Astrocyte (in vitro differentiated cells and primary cell): ENCODE data around the gene ZNF662. TPM values are rescaled to one million over a fixed set of nuclear protein-coding genes. Genes with fewer than 3 reads are reported as not detected.
"Not testable (repeated sequence)": the region's sequence is repeated elsewhere in the genome, so short reads cannot be mapped to it uniquely, and the experiment has no call there.

Experiments used
- DNase-seq: peaks from one replicate; pipeline ENCODE4 v3.0.0-alpha.2; 2010; ENCODE audit warnings: low read depth
- FAIRE-seq: peaks from 2 replicates; lab custom pipeline; 2011; peaks lifted over from hg19 to GRCh38; lab: Jason Lieb, UNC
- H2AFZ ChIP-seq: 2 replicates; pipeline ENCODE4 v1.6.0; 2012; ENCODE audit warnings: low read depth, low read length, inconsistent platforms
- H3K27ac ChIP-seq: 2 replicates; pipeline ENCODE4 v1.5.1; 2011; ENCODE audit warnings: low read depth, low read length, inconsistent platforms
- H3K27me3 ChIP-seq: 2 replicates; pipeline ENCODE4 v1.6.0; 2011; ENCODE audit warnings: low read length, inconsistent platforms; ENCODE audit not compliant: insufficient read depth
- H3K36me3 ChIP-seq: 2 replicates; pipeline ENCODE4 v1.5.1; 2011; ENCODE audit warnings: low read length, inconsistent platforms; ENCODE audit not compliant: insufficient read depth
- H3K4me1 ChIP-seq: 2 replicates; pipeline ENCODE4 v1.5.1; 2011; ENCODE audit warnings: low read length, inconsistent platforms; ENCODE audit not compliant: insufficient read depth
- H3K4me2 ChIP-seq: 2 replicates; pipeline ENCODE4 v1.6.0; 2012; ENCODE audit warnings: low read length, inconsistent platforms
- H3K4me3 ChIP-seq: 2 replicates; pipeline ENCODE4 v1.5.1; 2011; ENCODE audit warnings: low read depth, mild to moderate bottlenecking, low read length, inconsistent platforms; ENCODE audit not compliant: insufficient read depth
- H3K79me2 ChIP-seq: 2 replicates; pipeline ENCODE4 v1.6.0; 2012; ENCODE audit warnings: mild to moderate bottlenecking, low read length, inconsistent platforms; ENCODE audit not compliant: insufficient read depth
- H3K9ac ChIP-seq: 2 replicates; pipeline ENCODE4 v1.6.0; 2012; ENCODE audit warnings: mild to moderate bottlenecking, low read length, inconsistent platforms
- H3K9me3 ChIP-seq: 2 replicates; pipeline ENCODE4 v1.5.1; 2012; ENCODE audit warnings: low read depth, mild to moderate bottlenecking, low read length, inconsistent platforms; ENCODE audit not compliant: insufficient read depth
- H4K20me1 ChIP-seq: 2 replicates; pipeline ENCODE4 v1.6.0; 2012; ENCODE audit warnings: low read length, inconsistent platforms; ENCODE audit not compliant: insufficient read depth
- H3K27ac Mint-ChIP-seq: one replicate; pipeline ENCODE4 v1.8.0; 2021; ENCODE audit warnings: mild to moderate bottlenecking, mixed read lengths; ENCODE audit not compliant: unreplicated experiment
- H3K27me3 Mint-ChIP-seq: one replicate; pipeline ENCODE4 v1.8.0; 2021; ENCODE audit warnings: low read depth, mixed read lengths; ENCODE audit not compliant: unreplicated experiment
- H3K36me3 Mint-ChIP-seq: one replicate; pipeline ENCODE4 v1.8.0; 2021; ENCODE audit warnings: low read depth, mixed read lengths; ENCODE audit not compliant: unreplicated experiment
- H3K4me1 Mint-ChIP-seq: one replicate; pipeline ENCODE4 v1.8.0; 2021; ENCODE audit warnings: low read depth, mixed read lengths; ENCODE audit not compliant: unreplicated experiment
- H3K4me3 Mint-ChIP-seq: one replicate; pipeline ENCODE4 v1.8.0; 2021; ENCODE audit warnings: mild to moderate bottlenecking, moderate library complexity, mixed read lengths; ENCODE audit not compliant: unreplicated experiment
- H3K9me3 Mint-ChIP-seq: one replicate; pipeline ENCODE4 v1.8.0; 2021; ENCODE audit warnings: mild to moderate bottlenecking, mixed read lengths; ENCODE audit not compliant: unreplicated experiment
- CTCF ChIP-seq: IDR thresholded peaks from 2 replicates; pipeline ENCODE4 v1.5.1; 2011; ENCODE audit warnings: low read depth, mild to moderate bottlenecking, inconsistent platforms, low read length, moderate library complexity; ENCODE audit not compliant: insufficient read depth
- EZH2 ChIP-seq: IDR thresholded peaks from 2 replicates; pipeline ENCODE4 v1.6.1; 2012; ENCODE audit warnings: mild to moderate bottlenecking, low read length, inconsistent platforms; ENCODE audit not compliant: insufficient read depth
- total RNA-seq: library from RNA; stranded (reverse); gene quantifications from 2 replicates; pipeline ENCODE4 v1.2.1, GENCODE V29; 2021

ZNF662 gene
- total RNA-seq, 1 donor from 2014 or later: 0.23 TPM

GRCh38 chr3:42880601-42881451 is 25.1 kb upstream of the ZNF662 start:
- peak overlapping the region; percentile 94 for H3K4me2 ChIP-seq
- FAIRE-seq (no peak), DNase-seq (peak; percentile 56)
- H4K20me1 ChIP-seq: no peaks in the 10 kb centered on the region
- H3K9me3 ChIP-seq: no peaks in the 10 kb centered on the region
- H3K27me3 ChIP-seq: peaks cover 2% of the 10 kb centered on the region
- no peaks in the 10 kb centered on the region for H3K4me1 ChIP-seq
- peaks cover 7% of the 10 kb centered on the region for H3K9me3 Mint-ChIP-seq
- H3K36me3 ChIP-seq: no peaks in the 10 kb centered on the region
- H3K27ac Mint-ChIP-seq: peak overlapping the region; percentile 92
- H2AFZ ChIP-seq: peak overlapping the region; percentile 94
- H3K4me3 Mint-ChIP-seq: peak overlapping the region; percentile 84
- TF ChIP-seq CTCF (peak; percentile 54), EZH2 (no peak)
- no peaks in the 10 kb centered on the region for H3K4me1 Mint-ChIP-seq
- peaks cover 22% of the 10 kb centered on the region for H3K27me3 Mint-ChIP-seq
- H3K4me3 ChIP-seq: peak overlapping the region; percentile 58
- no peak overlapping the region for H3K27ac ChIP-seq
- H3K79me2 ChIP-seq: no peaks in the 10 kb centered on the region
- peaks cover 3% of the 10 kb centered on the region for H3K36me3 Mint-ChIP-seq
- peak overlapping the region; percentile 68 for H3K9ac ChIP-seq

GRCh38 chr3:42883251-42883930 is 22.6 kb upstream of the ZNF662 start:
- not testable (repeated sequence) for H3K79me2 ChIP-seq, H3K36me3 ChIP-seq, H3K9me3 Mint-ChIP-seq, H3K4me3 Mint-ChIP-seq, H3K4me1 Mint-ChIP-seq, H3K4me2 ChIP-seq, H3K36me3 Mint-ChIP-seq, H3K4me3 ChIP-seq, H3K9me3 ChIP-seq, H2AFZ ChIP-seq, H3K27me3 ChIP-seq, FAIRE-seq, H3K27ac Mint-ChIP-seq, H3K27me3 Mint-ChIP-seq, H4K20me1 ChIP-seq, H3K4me1 ChIP-seq, H3K9ac ChIP-seq, H3K27ac ChIP-seq, DNase-seq

GRCh38 chr3:42884324-42884723 is 21.6 kb upstream of the ZNF662 start:
- Mint-ChIP-seq H3K36me3 (no peaks in the 10 kb centered on the region), H3K4me3 (no peak overlapping the region), H3K9me3 (no peaks in the 10 kb centered on the region), H3K27ac (no peak overlapping the region), H3K27me3 (peaks cover 3% of the 10 kb centered on the region), H3K4me1 (no peaks in the 10 kb centered on the region)
- Histone ChIP-seq H3K4me1 (no peaks in the 10 kb centered on the region), H2AFZ (no peak overlapping the region), H3K4me3 (no peak overlapping the region), H3K79me2 (no peaks in the 10 kb centered on the region), H3K9me3 (no peaks in the 10 kb centered on the region), H4K20me1 (no peaks in the 10 kb centered on the region), H3K9ac (no peak overlapping the region), H3K27me3 (peaks cover 2% of the 10 kb centered on the region), H3K36me3 (no peaks in the 10 kb centered on the region), H3K4me2 (no peak overlapping the region), H3K27ac (no peak overlapping the region)
- DNase-seq (no peak), FAIRE-seq (no peak)
- TF ChIP-seq EZH2: no peak
- TF ChIP-seq CTCF: no peak
